Endothelial cell of umbilical vein (primary cell): ENCODE measurements around the gene EIF3J. TPM values are rescaled to one million over a fixed set of nuclear protein-coding genes. Genes with fewer than 3 reads are reported as not detected.

ENCODE experiments used
- Bru-seq: library from RNA; stranded (reverse); fragments of 400-500 nt; gene quantifications from one replicate; lab custom pipeline; 2021; lab: Mats Ljungman, UMichigan
- BruChase-seq, 2 experiments: library from RNA; stranded (reverse); fragments of 400-500 nt; gene quantifications; one replicate each; lab custom pipeline; 2021; lab: Mats Ljungman, UMichigan
- BruUV-seq: library from RNA; stranded (reverse); fragments of 400-500 nt; replicated peaks from 2 replicates; lab custom pipeline; 2021; lab: Mats Ljungman, UMichigan
- CTCF ChIA-PET: fragments of 300-600, 350-600 bp; sonication (Branson Sonifier 250); formaldehyde crosslinking; loops from one replicate; lab custom pipeline; 2021; ENCODE audit warnings: antibody characterized with exemption, inconsistent platforms; lab: Charles Lee
- POLR2A ChIA-PET: fragments of 300-600, 350-600 bp; sonication (Branson Sonifier 250); formaldehyde crosslinking; loops from one replicate; lab custom pipeline; 2021; ENCODE audit warnings: antibody characterized with exemption, inconsistent platforms; lab: Charles Lee
- DNase-seq: peaks from one replicate; pipeline ENCODE4 v3.0.0-alpha.2; 2011; ENCODE audit warnings: low read depth, low spot score
- FAIRE-seq: peaks from 2 replicates; lab custom pipeline; 2011; peaks lifted over from hg19 to GRCh38; lab: Jason Lieb, UNC
- H2AFZ ChIP-seq: 2 replicates; pipeline ENCODE4 v1.6.0; 2012; ENCODE audit warnings: low read depth, low read length, control low read depth, inconsistent platforms
- H3K27ac ChIP-seq: 2 replicates; pipeline ENCODE4 v1.5.1; 2011; ENCODE audit warnings: low read depth, mild to moderate bottlenecking, control low read depth, low read length, moderate library complexity; ENCODE audit not compliant: insufficient read depth
- H3K27me3 ChIP-seq, 2 experiments: 2 replicates each; pipeline versions ENCODE4 v1.6.0 to v1.6.1; 2011; ENCODE audit warnings: low read length in 2 of 2, mixed read lengths in 1 of 2; ENCODE audit not compliant: control insufficient read depth in 2 of 2, insufficient read depth in 2 of 2
- H3K36me3 ChIP-seq, 2 experiments: 2 replicates in 1 of 2; 3 replicates in 1 of 2; pipeline ENCODE4 v1.5.1; 2011; ENCODE audit warnings: low read length in 2 of 2, mild to moderate bottlenecking in 1 of 2, moderate library complexity in 1 of 2; ENCODE audit not compliant: control insufficient read depth in 2 of 2, insufficient read depth in 2 of 2; ENCODE audit errors: extremely low read depth in 1 of 2
- H3K4me1 ChIP-seq: 3 replicates; pipeline ENCODE4 v1.5.1; 2011; ENCODE audit warnings: mild to moderate bottlenecking, low read length; ENCODE audit not compliant: control insufficient read depth, insufficient read depth; ENCODE audit errors: extremely low read depth
- H3K4me2 ChIP-seq: 2 replicates; pipeline ENCODE4 v1.6.1; 2011; ENCODE audit warnings: low read length, control low read depth, mixed read lengths; ENCODE audit not compliant: insufficient read depth
- H3K4me3 ChIP-seq, 3 experiments: fragments of 200-600 bp in 1 of 3; sonication (generic), shearing (Covaris generic) in 1 of 3; replicated peaks in 1 of 3; 2 replicates each; pipeline ENCODE4 v1.5.1; 2011 to 2016; ENCODE audit warnings: control low read depth in 3 of 3, low read length in 3 of 3, mild to moderate bottlenecking in 2 of 3, inconsistent platforms in 1 of 3, low read depth in 1 of 3, moderate library complexity in 1 of 3; ENCODE audit not compliant: insufficient read depth in 1 of 3
- H3K79me2 ChIP-seq: 2 replicates; pipeline ENCODE4 v1.6.0; 2012; ENCODE audit warnings: low read length, inconsistent platforms; ENCODE audit not compliant: control insufficient read depth, insufficient read depth
- H3K9ac ChIP-seq: replicated peaks from 2 replicates; pipeline ENCODE3; 2011; ENCODE audit warnings: low read length, control low read depth; ENCODE audit not compliant: insufficient read depth; ENCODE audit errors: extremely low read depth
- H3K9me1 ChIP-seq: replicated peaks from 3 replicates; pipeline ENCODE4 v1.6.0; 2011; ENCODE audit warnings: mild to moderate bottlenecking, low read length; ENCODE audit not compliant: control insufficient read depth, insufficient read depth; ENCODE audit errors: extremely low read depth
- H3K9me3 ChIP-seq: replicated peaks from 2 replicates; pipeline ENCODE4 v1.5.1; 2012; ENCODE audit warnings: low read length, inconsistent platforms; ENCODE audit not compliant: control insufficient read depth, insufficient read depth
- H4K20me1 ChIP-seq: replicated peaks from 2 replicates; pipeline ENCODE3; 2011; ENCODE audit warnings: mild to moderate bottlenecking, low read length; ENCODE audit not compliant: control insufficient read depth, insufficient read depth; ENCODE audit errors: extremely low read depth
- FOS ChIP-seq: IDR thresholded peaks from 2 replicates; pipeline ENCODE4 v1.6.1; 2011; ENCODE audit warnings: mild to moderate bottlenecking, low read length, moderate library complexity, borderline replicate concordance; ENCODE audit not compliant: insufficient read depth
- GATA2 ChIP-seq: IDR thresholded peaks from 2 replicates; pipeline ENCODE4 v1.7.0; 2011; ENCODE audit warnings: low read depth, mild to moderate bottlenecking, moderate library complexity, mixed read lengths, low read length; ENCODE audit not compliant: insufficient read length, insufficient read depth
- JUN ChIP-seq: IDR thresholded peaks from 2 replicates; pipeline ENCODE4 v1.6.1; 2011; ENCODE audit warnings: borderline replicate concordance, low read depth; ENCODE audit not compliant: insufficient read length, insufficient read depth
- MAX ChIP-seq: IDR thresholded peaks from 2 replicates; pipeline ENCODE4 v1.6.1; 2011; ENCODE audit not compliant: insufficient read depth, insufficient read length
- MYC ChIP-seq: IDR thresholded peaks from one replicate; pipeline ENCODE4 v1.6.1; 2011; ENCODE audit warnings: mild to moderate bottlenecking, low read depth, low read length
- POLR2AphosphoS5 ChIP-seq: IDR thresholded peaks from 2 replicates; pipeline ENCODE4 v1.6.1; 2012; ENCODE audit warnings: low read depth, mild to moderate bottlenecking, control low read depth, low read length, moderate library complexity; ENCODE audit not compliant: insufficient read depth
- dilution Hi-C: fragments of 300-500 bp; cut with MboI; formaldehyde crosslinking; loops from one replicate; pipeline ENCODE4 v1.15.0; 2019; ENCODE audit warnings: low sequenced_read_pairs; ENCODE audit not compliant: extremely low pct_ligation_motif_present
- intact Hi-C: fragments of 100-400 bp; cut with micrococcal nuclease; formaldehyde crosslinking; loops from one replicate; pipeline ENCODE4 v1.10.0; 2022
- long read RNA-seq: library from polyadenylated mRNA; stranded (forward); transcript quantifications from one replicate; pipeline ENCODE4 v2.0.0, GENCODE V29; 2021
- polyA minus RNA-seq, 3 experiments: library from RNA; depleted of rRNA, polyadenylated mRNA; stranded (reverse); fragments of >200 nt; gene quantifications; 1 replicate in 1 of 3; 2 replicates in 2 of 3; pipeline ENCODE4 v1.2.3, GENCODE V29; 2011
- polyA plus RNA-seq, 4 experiments: library from polyadenylated mRNA; depleted of rRNA in 3 of 4; stranded (reverse) in 3 of 4; unstranded in 1 of 4; fragments of >200 nt; gene quantifications; 2 replicates each; pipeline versions ENCODE4 v1.2.1 to v1.2.3, GENCODE V29; 2011 to 2012; ENCODE audit warnings: missing spikeins in 1 of 4
- total RNA-seq: library from RNA; stranded (reverse); gene quantifications from 2 replicates; pipeline ENCODE4 v1.2.3, GENCODE V29; 2021

The EIF3J gene
- 132 and 150 TPM in 2 replicates for total RNA-seq
- 28.3 and 35.4 TPM in 2 replicates for polyA plus RNA-seq
- polyA plus RNA-seq (2011; cell fraction: cytosol; rRNA removed), result 68.1 and 71.9 TPM in 2 replicates
- polyA plus RNA-seq (2011; cell fraction: nucleus; rRNA removed), result 46.4 and 64.5 TPM in 2 replicates
- 87.7 and 139 TPM in 2 replicates for polyA plus RNA-seq (2012)
- polyA minus RNA-seq, result 52.2 and 63.8 TPM in 2 replicates
- 66.8 TPM for polyA minus RNA-seq (2011; cell fraction: cytosol; rRNA and poly(A)+ RNA removed)
- 28.2 and 47.8 TPM in 2 replicates for polyA minus RNA-seq (2011; cell fraction: nucleus; rRNA and poly(A)+ RNA removed)
- Bru-seq, nascent RNA, result percentile 96 among the genes with signal in this experiment
- BruChase-seq, experiment 1, labeled RNA remaining after a 6-hour chase, result percentile 96 among the genes with signal in this experiment
- percentile 94 among the genes with signal in this experiment for BruChase-seq, experiment 2, labeled RNA remaining after a 2-hour chase
- long read RNA-seq, transcript EIF3J-201 (8 exons, 2,569 nt), result major isoform, 180 of 204 reads
- long read RNA-seq, partial matches to known transcripts, result 9 of 204 reads
- long read RNA-seq, other reads (novel, unspliced or antisense), result 12 of 204 reads

GRCh38 chr15:44536962-44537734 lies at the start of gene EIF3J:
Gene EIF3J (plus strand): TSS chr15:44537147. CDS start chr15:44537195, 48 bp downstream.
- FAIRE-seq (peak; percentile 89), DNase-seq (peak; percentile 98)
- peak within 1 kb of the TSS; percentile 71 for H2AFZ ChIP-seq
- no peak for TF ChIP-seq GATA2
- TF ChIP-seq MAX, result peak; percentile 68
- peak; percentile 73 for TF ChIP-seq POLR2AphosphoS5
- TF ChIP-seq FOS, result peak; percentile 67
- peak; percentile 46 for TF ChIP-seq JUN
- peak; percentile 33 for TF ChIP-seq MYC
- peaks cover 35% of the 10 kb centered on the region for H3K4me1 ChIP-seq
- POLR2A ChIA-PET, result interaction anchor here (0.5 to 1.8 kb wide), 7 partner anchors 8 to 239 kb away, joined by 3 to 12 read pairs (median 5); partner anchors contain the start of gene CTDSPL2
- no peaks in the 10 kb centered on the region for H3K27me3 ChIP-seq
- H3K27ac ChIP-seq, result peak within 1 kb of the TSS; percentile 80
- H4K20me1 ChIP-seq, result peaks cover 4% of the 10 kb centered on the region
- H3K79me2 ChIP-seq, result peaks cover 56% of the 10 kb centered on the region
- H3K9me3 ChIP-seq, result no peaks in the 10 kb centered on the region
- peaks cover 0 to 5% of the 10 kb centered on the region in 2 experiments for H3K36me3 ChIP-seq
- peak within 1 kb of the TSS; percentile 96 for H3K4me2 ChIP-seq
- intact Hi-C loops, result loop anchor here (1.0 kb wide), 2 partner anchors 110 to 633 kb away; partner anchors contain the start of gene CTDSPL2
- H3K4me3 ChIP-seq, result peak within 1 kb of the TSS; percentile 70 to 92 (median 92)
- H3K9ac ChIP-seq, result peak within 1 kb of the TSS; percentile 89
- no TSS peak for BruUV-seq
- no peaks in the 10 kb centered on the region for H3K9me1 ChIP-seq
- CTCF ChIA-PET, result interaction anchor here (0.6 to 2.2 kb wide), 7 partner anchors 9 to 48 kb away, joined by 3 to 13 read pairs (median 4); no protein-coding TSS in a partner anchor
- dilution Hi-C loops, result no loop called here
